IMR-90 (cell line): ENCODE data around the gene JPT1.

Source experiments
- FOS ChIP-seq: fragments of 150-350 bp; IDR thresholded peaks from 2 replicates; pipeline ENCODE4 v1.6.1; 2016; ENCODE audit warnings: low read depth, low read length
- POLR2A ChIP-seq: IDR thresholded peaks from 2 replicates; pipeline ENCODE4 v1.6.1; 2012; ENCODE audit warnings: mild to moderate bottlenecking, low read depth, low read length

DNA sequence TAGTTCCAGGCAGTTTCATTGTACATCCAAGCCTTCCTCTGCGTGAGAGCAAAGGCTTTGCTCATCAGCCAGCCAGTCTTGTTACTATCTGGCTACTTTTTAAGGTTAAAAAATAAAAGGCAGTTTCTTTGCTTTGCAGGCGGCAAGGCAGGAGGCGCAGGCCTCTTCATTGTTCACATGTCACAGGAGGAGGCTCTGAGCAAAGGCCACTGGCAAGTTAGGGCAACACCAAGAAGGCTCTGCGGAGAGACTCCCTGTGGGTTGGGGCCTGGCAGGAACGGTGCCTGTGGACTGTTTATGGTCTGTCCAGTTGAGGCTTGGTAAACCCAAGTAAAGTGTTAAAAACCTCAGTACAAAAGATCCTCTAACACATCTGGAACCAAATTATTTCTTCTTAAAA, 18.9 kb downstream of the JPT1 start:
- no peak for TF ChIP-seq FOS
- no peak for TF ChIP-seq POLR2A
